HG03469 (cell line): ENCODE results near the gene EPHA1.

Source experiments
- ATAC-seq: cut with Tn5 transposase; IDR thresholded peaks from one replicate; pipeline ENCODE4 v1.9.1; 2021; ENCODE audit warnings: mild to moderate bottlenecking, moderate library complexity, moderate number of reproducible peaks; ENCODE audit not compliant: unreplicated experiment

Gene EPHA1

DNA sequence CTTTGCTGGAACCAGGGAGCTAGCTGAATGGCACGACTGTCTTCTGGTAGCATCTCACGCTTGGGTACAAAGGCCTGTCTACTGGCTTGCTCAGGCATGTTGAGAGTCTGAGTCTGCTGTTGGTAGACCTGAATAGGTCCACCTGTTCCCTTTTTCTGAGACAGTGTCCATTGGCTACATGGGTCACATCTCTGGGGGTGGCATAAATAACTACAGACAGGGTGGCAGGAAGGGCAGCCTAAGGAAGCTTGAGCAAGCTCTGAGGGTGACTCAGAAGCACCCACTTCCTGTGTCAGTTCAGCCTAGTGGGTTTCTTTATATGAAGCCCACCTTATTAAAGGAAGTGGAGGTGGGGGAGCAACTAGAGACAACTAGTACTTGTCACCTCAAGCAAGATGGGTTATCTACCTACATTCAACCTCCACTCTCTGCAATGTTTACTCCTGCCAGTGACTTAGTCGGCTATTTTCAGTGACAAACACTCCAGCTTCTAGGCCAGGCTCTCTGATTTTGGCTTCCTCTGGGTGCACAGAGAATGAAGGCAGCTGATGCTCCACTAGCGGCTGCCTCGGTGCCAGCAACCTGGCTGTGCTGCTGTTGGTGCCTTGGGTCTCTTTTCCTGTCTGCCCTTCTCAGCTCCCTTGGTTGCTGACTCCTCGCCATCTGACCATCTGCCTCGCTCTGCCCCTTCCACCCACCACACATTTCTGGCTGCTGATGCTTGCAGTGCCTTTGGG, 33.2 kb downstream of the EPHA1 start:
- ATAC-seq = no peak

DNA sequence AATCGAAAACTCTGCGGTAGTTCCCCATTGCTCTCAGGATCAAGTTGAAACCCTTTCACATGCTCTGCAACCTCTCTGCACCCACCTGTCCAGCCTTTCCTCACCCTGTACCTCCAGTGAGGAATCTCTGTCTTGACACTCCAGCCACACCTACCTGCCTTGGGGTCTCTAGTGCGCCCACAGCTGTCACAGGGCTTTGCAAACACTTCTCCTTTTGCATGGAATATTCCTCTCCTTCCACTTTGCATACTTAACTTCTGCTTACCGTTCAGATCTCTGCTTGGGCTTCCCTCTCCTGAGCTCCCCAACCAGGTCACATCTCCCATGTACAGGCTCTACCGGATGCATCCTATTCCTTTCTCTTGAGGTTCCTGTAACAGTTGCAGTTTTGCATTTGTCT, 34.1 kb downstream of the EPHA1 start:
- ATAC-seq = no peak

DNA sequence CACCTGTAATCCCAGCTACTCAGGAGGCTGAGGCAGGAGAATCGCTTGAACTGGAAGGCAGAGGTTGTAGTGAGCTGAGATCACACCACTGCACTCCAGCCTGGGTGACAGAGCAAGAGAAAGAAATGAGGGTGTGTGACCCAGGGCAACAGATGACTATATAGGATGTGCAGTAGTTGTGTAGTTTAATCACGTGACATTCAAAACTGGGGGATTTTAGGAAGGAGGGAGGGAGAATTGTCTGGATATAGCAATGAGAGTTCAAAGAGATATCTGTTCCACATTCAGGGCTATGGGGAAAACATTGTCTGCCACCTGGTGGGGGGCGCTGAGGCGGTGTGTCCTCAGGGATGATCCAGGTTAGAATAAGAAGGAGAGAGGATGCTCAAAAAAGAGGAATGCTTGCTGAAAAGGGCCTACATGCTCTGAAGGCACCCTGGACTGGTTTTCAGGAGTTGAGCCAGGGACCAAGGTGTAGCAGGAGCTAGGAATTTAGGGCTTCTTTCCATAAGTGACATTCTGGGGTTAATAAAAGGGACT, 35.3 kb downstream of the EPHA1 start:
- no peak for ATAC-seq

DNA sequence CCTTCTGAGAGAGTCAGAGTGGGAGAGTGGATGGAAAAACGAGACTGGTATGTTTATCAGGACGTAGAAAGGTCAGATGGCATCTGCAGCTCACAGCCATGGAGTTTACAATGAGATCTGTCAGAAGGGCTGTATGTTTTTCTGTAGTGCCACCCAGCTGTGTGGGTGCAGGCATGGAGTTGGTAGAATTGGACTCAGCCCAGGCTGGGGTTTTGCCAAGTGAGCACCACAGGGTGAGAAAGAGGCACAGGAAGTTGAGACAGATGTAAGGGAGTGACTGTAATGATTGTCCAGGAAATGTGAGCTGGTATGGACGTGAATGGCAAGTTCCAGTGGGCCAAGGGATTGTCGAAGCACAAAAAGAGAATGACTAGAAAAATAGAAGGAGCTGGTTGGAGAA, 36.6 kb downstream of the EPHA1 start:
- no peak for ATAC-seq

DNA sequence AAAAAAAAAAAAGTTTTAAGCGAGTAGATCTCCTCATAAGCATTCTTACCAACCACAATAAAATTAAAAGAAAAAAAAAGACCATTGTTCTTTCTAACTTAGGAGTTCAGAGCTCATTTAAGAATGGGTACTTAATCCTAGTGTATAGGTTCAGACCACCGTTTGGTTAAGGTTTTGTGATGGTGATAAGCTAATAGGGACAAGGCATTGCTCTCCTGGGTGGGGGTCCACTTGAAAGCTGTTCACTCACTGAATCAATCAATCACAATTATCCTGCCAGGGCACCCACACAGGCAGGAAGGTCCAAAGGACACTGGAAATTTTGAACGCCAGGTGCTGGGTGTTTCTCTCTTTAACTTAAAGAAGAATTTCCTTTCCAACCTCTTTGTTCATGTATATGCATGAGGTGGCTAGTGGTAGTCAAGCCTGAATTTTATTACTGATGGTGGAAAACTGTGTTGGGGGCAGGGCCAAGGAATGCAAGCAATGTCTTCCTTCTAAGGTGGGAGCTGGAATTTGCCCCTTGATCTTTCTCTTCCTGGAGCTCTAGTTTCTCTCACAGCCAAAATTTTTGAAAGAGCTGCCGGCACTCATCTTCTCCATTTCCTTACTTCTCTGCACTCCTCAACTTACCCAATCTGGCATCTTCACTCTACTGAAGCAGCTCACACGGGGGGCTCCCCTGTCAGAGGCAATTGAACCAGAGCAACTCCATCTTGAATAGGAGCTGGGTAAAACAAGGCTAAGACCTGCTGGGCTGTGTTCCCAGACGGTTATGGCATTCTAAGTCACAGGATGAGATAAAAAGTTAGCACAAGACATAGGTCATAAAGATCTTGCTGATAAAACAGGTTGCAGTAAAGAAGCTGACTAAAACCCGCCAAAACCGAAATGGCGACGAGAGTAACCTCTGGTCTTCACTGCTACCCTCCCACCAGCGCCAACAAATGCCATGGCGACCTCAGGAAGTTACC, 38.7 kb downstream of the EPHA1 start:
- no peak for ATAC-seq

DNA sequence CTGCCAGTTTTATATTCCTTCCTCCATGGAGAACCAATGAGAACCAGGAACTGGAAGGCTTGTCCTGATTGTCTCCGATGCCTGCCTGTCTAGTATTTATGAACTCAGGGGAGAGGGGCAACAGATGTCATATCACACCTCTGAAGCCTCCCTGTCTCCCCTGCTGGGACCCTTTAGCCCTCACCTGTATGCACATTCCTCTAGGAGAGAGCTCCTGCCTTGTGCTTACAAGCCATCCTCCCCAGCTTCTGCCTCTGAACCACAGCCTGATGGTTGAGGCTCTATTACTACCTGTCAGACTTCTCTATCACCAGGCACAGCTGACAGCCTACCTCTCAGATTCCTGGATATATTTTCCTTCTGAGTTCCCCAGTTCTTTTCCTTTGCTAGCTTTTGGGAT, 40.3 kb downstream of the EPHA1 start:
- ATAC-seq = no peak

DNA sequence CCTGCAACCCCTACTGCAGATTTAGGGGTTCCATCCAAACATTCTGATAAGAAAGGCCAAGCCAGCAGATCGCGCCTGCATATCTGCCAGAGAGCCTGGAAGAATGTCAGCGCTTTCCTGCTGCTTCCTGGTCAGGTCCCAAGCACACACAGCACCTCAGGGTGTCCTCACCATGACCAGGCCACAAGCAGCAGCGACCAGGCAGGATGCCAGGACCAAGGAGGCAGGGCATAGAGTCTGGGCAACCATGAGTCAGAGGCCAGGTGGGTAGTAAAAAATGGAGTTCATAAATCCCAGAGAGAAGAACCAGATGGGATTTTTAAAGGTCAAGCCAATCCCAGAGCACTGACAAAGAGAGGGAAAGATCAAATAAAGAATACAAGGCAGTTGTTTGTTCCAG, 40.7 kb downstream of the EPHA1 start:
- ATAC-seq = no peak

DNA sequence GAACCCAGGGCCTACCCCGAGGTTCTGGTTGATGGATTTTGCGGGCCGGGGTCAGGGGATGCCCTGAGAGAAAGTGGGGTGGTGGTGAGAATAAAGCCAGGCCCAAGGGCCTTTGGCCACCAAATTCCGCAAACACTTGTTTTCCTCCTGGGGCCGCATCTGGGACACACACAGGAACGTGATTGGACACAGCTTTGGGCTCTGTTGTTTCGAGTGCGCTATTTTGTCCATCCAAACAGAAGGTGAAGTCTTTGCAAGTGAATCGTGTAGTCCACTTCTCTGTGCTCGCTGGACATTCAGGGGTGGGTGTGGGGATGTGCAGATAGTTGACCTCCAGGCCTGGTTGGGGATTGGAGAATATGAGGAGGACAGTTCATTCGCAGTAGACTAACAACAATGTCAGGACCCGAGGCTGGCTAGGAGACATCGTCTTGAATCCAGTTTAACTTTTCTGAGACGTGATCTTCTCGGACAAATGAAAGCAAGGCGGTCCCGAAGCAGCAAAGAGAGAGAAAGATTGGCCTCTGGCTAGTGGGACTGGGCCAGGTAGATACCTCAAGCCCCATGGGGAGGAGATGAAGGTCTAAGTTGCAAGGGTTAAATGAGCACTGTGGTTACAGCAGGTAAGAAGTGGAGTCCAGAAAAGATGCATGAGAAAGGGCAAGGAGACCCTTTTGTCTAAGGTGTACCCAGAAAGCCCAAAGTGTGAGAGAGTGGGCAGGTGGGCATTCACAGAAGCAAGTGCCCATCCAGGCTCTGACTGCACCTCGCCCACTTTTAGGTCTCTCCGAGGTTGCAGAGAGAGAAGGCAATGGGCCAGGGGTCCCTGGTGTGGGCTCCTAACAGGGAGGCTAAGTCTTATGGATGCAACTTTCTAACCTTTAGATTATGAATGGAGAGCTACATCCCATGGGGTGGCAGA, 45.4 kb downstream of the EPHA1 start:
- no peak for ATAC-seq

DNA sequence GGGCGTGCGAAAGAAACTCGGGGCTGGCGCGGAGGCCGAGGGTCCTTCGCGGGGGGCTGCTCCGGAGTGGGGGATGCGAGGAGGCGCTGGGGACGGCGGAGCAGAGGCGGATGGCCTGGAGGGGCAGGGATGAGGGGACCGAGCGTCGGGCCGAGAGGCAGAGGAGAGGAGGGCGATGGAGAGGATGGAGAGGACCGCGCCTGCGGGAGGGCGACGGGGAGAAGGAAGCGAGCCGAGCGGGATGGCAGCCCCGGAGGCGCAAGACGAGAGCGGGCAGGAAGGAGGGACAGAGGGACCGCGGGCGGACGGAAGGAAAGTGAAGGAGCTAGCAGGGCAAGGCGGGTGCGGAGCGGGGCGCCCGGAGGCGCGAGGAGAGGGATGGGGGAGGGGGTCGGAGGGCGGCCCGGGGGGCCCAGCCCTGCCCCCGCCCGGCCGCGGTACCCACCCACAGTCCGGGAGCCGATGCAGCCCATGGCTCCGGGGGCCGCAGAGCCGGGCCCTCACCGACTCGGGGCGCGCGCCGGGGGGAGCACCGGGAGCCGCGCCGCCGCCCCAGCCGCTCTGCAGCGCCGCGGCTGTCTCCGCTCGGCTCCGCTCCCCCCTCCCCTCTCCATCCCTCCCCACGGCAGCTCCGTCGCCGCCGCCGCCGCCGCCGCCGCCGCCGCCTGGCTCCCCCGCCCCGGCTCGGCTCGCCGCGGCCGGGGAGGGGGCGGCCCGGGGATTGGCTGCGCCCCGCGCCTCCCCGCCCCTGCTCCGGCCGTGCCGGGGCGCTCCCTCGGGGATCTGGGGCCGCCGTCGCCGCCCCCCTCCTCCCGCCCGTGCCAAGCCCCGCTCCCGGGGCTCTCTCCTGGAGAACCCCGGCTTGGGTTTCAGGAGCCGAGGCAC, 46.3 kb downstream of the EPHA1 start, which contains the start of gene FAM131B:
Gene FAM131B, minus strand, starts transcription at position 583 of the 885 bp plus-strand sequence. Its CDS starts 110 bp downstream, at position 473.
- ATAC-seq = no peak

DNA sequence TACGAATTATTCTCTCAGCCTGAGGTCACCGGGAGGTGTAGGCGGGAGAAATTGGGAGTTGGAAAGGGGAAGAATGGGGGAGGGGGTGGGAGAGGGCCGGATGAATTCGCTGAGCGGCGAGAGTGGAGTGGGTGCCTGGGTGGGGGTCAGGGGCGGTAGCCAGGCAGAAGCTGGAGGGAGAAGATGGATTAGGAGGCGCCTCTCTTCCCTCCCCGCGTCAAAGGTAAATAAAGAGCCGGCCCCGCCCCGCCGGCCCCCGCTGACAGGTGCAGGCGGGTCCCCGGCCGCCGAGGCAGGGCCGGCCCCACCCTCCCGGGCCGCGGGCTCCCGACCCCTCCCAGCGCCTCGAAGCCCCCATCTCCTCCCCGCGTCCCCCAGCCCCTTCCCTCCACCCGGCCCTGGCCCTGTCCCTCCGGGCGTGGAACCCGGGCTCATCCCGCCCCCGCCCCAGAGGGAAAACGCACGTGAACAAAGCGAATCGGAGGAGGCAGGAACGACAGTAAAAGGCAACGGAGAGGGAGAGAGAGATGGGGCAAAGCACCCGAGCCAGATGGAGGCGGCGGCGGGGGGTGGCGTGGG, 47.0 kb downstream of the EPHA1 start:
- ATAC-seq = no peak

DNA sequence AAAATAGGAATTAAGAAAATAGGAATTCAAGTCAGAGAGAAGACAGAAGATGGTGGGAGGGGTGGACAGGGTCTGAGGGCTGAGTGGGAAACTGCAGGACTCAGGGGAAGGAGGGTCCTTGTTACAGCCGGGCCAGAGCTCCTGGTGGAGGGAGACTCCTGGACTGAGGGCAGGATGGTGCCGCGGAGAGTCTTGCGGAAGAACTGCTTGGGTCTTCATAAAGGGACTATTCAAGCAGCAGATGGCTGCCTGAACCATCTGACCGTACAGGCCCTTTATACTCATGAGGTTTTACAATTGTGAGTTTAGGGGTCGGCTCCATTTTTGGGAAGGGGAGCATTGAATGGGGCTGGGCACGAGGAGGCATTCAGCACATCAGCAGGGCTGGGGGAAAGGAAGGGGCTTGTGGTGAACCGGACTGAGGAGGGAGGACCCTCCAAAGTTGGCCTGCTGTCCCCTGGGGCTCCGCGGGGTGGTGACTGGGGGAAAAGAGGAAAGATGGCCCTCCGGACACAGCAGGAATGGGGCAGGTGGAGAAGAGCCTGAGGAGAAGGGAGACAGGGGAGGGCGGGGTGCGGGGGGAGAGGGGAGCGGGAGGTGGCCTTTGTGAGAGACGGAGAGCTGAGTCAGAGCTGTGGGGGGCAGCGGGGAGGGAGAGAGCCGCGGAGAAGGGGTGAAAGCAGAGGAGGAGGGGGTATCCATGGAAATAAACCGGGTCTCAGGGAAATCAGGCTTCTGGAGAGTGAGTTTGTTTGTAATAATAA, 47.7 kb downstream of the EPHA1 start:
- no peak for ATAC-seq

DNA sequence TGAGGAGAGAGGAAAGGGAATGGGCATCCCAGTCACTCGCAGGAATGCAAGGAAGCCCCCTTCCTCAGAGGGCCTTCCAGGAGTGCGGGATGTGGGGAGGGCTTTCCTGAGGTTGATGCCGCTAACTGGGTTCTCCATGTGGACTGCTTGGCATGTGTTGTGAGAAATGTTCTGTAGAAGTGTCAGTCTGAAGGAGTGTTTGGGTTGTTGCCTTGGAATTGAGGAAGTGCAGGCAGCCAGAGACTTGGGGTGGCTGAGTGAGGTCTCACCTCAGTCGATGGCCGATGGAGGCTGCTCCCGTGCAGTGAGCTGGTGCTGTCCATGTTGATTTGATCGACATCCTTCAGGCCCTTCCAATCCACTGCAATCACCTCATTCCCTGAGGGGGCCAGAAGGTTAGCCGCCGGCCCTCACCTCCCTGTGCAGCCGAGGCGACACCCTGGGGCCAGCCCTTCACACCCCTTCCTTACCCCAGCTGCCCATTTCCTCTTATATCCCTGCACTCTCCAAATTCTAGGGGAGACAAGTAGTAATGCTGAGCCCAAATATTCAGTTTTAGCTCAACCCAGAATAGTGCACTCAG, 48.8 kb downstream of the EPHA1 start:
- ATAC-seq = no peak

DNA sequence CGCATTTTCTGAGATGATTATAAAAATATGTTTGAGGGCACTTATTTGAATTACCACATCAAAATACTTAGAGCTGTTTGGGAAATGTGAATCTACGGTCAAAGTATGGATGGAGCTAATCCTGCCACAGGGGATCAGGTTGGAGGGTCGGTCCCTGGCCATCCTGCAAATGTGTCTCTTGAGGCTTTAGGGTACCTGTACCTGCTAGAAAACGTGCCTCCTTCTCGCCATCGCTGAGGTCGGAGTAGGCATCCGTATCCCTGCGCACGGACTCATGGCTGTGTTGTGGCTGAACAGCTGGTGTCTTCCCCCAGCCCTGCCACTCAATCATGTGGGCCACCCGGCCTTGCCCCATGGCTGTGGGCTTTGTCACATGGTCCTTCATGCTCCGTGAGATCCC, 50.0 kb downstream of the EPHA1 start:
- ATAC-seq = no peak

DNA sequence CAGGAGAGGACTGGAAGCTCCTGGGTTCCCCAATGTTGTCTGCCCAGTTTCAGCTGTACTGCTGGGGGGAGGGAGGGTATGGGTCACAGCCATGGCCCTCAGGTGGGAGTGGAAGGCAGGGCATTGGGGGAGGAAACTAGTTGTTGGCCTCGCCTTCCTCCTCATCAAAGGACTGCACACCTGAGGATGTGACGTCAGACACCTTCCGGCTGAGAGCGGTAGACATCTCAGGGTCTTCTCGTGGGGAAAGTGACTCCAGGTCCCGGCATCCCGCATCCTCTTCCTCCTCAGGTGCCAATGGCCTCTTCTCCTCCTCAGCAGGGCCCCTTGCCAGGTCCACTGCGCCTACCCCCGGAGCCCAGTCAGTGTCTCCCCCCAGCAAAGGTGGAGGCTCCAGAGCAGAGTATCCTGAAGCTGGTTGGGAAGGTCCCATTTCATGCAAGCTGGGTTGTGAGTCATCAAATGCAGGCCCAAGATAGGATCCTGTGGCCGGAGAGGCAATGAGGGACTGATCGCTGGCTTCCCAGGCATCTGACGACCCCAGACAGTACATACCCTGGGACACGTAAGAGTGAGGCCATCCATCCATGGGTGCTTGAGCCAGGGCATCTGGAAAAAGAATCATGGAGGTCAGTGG, 52.1 kb downstream of the EPHA1 start:
- no peak for ATAC-seq

DNA sequence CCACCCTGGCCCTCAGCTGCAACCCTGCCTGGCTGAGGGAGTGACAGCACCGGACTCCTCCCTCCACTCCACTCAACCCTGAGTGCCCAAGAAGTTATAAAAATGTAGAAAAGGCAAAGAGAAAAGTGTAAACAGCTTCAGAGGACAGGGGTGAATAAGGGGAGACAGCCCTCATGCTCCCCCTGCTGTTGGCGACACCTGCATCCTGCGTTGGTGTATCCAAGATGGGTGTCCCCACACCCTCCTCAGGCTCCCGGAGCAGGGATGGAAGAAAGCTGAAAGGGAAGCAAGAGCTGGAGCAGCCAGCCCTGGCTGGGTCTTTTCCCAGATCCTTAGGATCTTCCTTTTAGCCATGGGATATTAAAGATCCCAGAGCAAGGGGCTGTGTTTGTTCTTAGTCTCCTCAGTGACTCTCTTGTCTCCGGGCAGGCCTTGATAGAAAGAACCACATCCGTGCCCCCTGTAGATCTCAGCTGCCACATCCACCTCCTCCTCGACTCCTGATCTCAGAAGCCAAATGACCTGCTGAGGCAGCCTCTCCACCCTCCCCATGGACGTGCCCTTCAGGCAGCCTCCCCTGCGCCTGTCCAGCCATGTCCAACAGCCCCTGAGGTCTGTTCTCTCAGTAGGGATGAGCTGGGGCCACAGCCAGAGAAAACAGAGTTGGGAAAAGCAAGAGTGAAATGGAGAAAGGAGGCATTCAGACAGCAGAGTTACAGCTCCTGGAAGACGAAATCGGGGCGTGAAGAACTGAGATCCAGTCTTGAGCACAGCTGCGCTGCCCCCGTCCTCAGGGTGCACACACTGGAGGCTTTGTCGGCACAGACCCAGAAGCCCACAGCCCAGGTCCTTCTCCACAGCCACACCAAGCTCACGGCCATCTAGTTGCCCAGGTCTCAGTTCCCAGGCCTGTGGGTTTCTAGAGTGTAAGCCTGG, 52.9 kb downstream of the EPHA1 start:
- no peak for ATAC-seq

DNA sequence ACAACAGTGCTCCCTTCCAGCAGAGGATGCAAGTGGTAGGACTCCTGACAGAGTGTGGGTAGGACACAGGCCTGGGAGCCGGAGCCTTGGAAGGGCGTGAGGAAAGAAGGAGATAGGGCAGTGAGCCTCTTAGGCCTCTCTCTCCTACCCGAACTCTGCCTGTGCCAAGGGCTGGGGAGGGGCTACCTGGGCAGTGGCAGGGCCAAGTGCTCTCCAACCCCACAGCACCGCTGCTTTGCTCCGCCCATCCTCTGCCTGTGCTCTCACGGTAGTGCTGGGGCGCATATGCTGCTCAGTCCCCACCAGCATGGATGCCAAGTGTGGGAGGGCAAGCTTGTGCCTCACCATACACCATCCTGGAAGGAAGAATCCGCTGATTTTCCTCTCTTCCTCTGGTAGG, 53.7 kb downstream of the EPHA1 start:
- no peak for ATAC-seq

DNA sequence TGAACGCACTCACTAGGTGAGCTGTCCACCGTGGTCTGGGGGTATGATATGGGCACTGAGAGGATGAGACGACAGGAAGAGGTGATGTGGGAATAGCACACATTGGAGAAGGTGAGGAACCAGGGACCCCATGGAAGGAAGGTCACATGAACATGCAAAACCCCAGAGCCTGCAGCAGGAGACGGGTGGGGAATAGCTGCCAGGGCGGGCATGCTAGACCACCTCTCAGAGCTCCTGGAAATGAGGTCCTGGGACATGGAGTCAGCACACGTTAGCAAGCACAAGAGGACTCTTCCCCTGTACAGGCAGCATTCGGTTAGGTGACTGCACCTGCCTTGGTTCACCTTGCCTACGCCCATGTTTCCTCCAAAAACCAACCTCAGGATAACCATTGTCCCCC, 54.3 kb downstream of the EPHA1 start:
- ATAC-seq = no peak
